ENCODE results near the gene FAM13A. TPM values are rescaled to one million over a fixed set of nuclear protein-coding genes. Genes with fewer than 3 reads are reported as not detected.

The FAM13A gene
- total and polyA plus RNA-seq, 2 of the 13 experiments (the other 11 are each of a cell fraction or from before 2014, with no cell fraction given) = 1.2 to 36.2 TPM

DNA sequence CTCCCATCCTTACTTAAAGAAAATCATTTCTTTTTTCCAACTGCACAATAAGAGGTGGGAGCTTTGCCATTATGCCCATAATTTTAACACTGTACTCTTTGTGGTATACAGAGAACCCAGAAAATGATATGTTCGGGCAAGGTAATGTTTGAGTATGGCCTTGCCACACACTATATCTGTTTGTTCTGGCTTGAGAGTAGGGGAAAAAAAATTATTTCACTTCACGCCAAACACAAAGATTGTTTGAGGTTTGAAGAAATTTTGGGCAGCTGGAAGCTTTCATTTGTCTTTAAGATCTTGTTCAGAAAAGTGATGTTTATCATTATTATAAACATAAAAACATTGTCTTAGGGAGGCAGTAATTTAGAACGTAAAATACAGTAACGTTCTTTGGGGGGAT lies 244.0 kb downstream of the FAM13A start:
- Histone ChIP-seq H4K20me1 (ENCODE audit: insufficient read depth, low read length) (peaks cover 36% of the 10 kb centered on the region; the same call in 1 of the 2 replicates), H3K4me2 (ENCODE audit: low read depth, low read length) (peak overlapping the region; percentile 9; the same call in 1 of the 2 replicates), H3K9ac (ENCODE audit: insufficient read depth, low read depth, low read length) (no peak overlapping the region), H3K27ac (ENCODE audit: extremely low read length, insufficient read depth, low read length) (no peak overlapping the region), H3K9me3 (ENCODE audit: low read length) (no peaks in the 10 kb centered on the region), H3K4me3 (replicated peaks in 1 of 3; ENCODE audit: insufficient read depth in 1 of 3, low read depth in 2 of 3, low read length in 3 of 3) (no peak overlapping the region), H3K4me1 (ENCODE audit: insufficient read depth, low read length) (peaks cover 97% of the 10 kb centered on the region), H3K27me3 (ENCODE audit: control insufficient read depth in 1 of 2, insufficient read depth in 2 of 2, low read length in 2 of 2) (no peaks in the 10 kb centered on the region), H3K36me3 (replicated peaks in 1 of 2; ENCODE audit: control insufficient read depth in 1 of 2, insufficient read depth in 2 of 2, low read length in 2 of 2) (no peaks in the 10 kb centered on the region), H2AFZ (ENCODE audit: low read length) (no peak overlapping the region), H3K79me2 (ENCODE audit: insufficient read depth, low read length) (peaks cover 90% of the 10 kb centered on the region)
- ChIA-PET POLR2A (no interaction called here), CTCF (ENCODE audit: low intra/inter-chr PET ratio, low total read pairs) (no interaction called here)
- TF ChIP-seq ZNF432 (CRISPR knock-in tag; IDR thresholded peaks at IDR 0.05; ENCODE audit: borderline replicate concordance) = no peak
- TF ChIP-seq SMAD9 (CRISPR knock-in tag; IDR thresholded peaks at IDR 0.05) = no peak
- TF ChIP-seq HMG20B (CRISPR knock-in tag; conservative IDR thresholded peaks at IDR 0.05) = no peak
- TF ChIP-seq STAG1 (CRISPR knock-in tag; IDR thresholded peaks at IDR 0.05) = no peak
- no peak for TF ChIP-seq MAFG (CRISPR knock-in tag; IDR thresholded peaks at IDR 0.05)
- TF ChIP-seq ZZZ3 (CRISPR knock-in tag; IDR thresholded peaks at IDR 0.05; ENCODE audit: borderline replicate concordance) = no peak
- DNase-seq (ENCODE audit: low spot score) (no peak), FAIRE-seq (no peak), ATAC-seq (no peak)
- intact Hi-C loops (cut with micrococcal nuclease; ENCODE audit: unreplicated experiment) = loop anchor here (5.0 kb wide), 2 partner anchors 61 to 276 kb away; no protein-coding TSS in a partner anchor
- in situ Hi-C loops (cut with HindIII; ENCODE audit: extremely low pct_ligation_motif_present, low pct_unique_long_range_greater_than_20kb) = loop anchor here (5.0 to 25.0 kb wide), 2 partner anchors 276 to 299 kb away; partner anchors contain the start of gene TIGD2
- 68% methylated on average over 4 of the region's 4 CpGs for WGBS (ENCODE audit: low lambda C conversion rate)
- no TSS peak for BruUV-seq (replicated peaks)

DNA sequence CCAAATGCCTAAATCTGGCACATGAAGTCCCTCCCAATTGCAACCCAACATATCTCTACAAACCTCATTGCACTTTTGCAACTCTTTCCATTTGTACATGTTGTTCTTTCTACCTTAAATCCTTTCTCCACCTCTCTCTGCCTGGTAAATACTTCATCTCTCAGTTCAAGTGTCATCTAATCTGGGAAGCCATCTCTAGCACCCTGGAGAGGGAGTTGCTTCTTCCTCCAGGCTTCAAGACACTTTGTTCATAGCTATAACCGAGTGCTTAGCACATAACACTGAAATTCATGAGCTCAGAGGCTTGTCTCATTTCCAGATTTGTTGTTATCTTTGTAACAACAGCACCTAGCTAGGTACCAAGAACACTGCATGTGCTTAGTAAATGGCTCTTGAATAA lies 244.6 kb downstream of the FAM13A start:
- Histone ChIP-seq H4K20me1 (ENCODE audit: insufficient read depth, low read length) (peaks cover 36% of the 10 kb centered on the region; the same call in 1 of the 2 replicates), H3K27me3 (ENCODE audit: control insufficient read depth in 1 of 2, insufficient read depth in 2 of 2, low read length in 2 of 2) (no peaks in the 10 kb centered on the region), H3K79me2 (ENCODE audit: insufficient read depth, low read length) (peaks cover 90% of the 10 kb centered on the region), H3K9ac (ENCODE audit: insufficient read depth, low read depth, low read length) (no peak overlapping the region), H2AFZ (ENCODE audit: low read length) (no peak overlapping the region), H3K9me3 (ENCODE audit: low read length) (no peaks in the 10 kb centered on the region), H3K27ac (ENCODE audit: extremely low read length, insufficient read depth, low read length) (no peak overlapping the region), H3K4me1 (ENCODE audit: insufficient read depth, low read length) (peaks cover 97% of the 10 kb centered on the region), H3K4me2 (ENCODE audit: low read depth, low read length) (peak overlapping the region; percentile 25; the same call in 1 of the 2 replicates), H3K4me3 (replicated peaks in 1 of 3; ENCODE audit: insufficient read depth in 1 of 3, low read depth in 2 of 3, low read length in 3 of 3) (no peak overlapping the region), H3K36me3 (replicated peaks in 1 of 2; ENCODE audit: control insufficient read depth in 1 of 2, insufficient read depth in 2 of 2, low read length in 2 of 2) (no peaks in the 10 kb centered on the region)
- POLR2A ChIA-PET = interaction anchor here (0.5 kb wide), 1 partner anchor 35 kb away, joined by 3 read pairs; no protein-coding TSS in a partner anchor
- CTCF ChIA-PET (ENCODE audit: low intra/inter-chr PET ratio, low total read pairs) = no interaction called here
- DNase-seq (ENCODE audit: low spot score) = no peak
- no peak for FAIRE-seq
- intact Hi-C loops (cut with micrococcal nuclease; ENCODE audit: unreplicated experiment) (loop anchor here (5.0 kb wide), 2 partner anchors 60 to 275 kb away; no protein-coding TSS in a partner anchor), in situ Hi-C loops (cut with HindIII; ENCODE audit: extremely low pct_ligation_motif_present, low pct_unique_long_range_greater_than_20kb) (loop anchor here (5.0 to 25.0 kb wide), 2 partner anchors 275 to 300 kb away; partner anchors contain the start of gene TIGD2)
- 65% methylated on average over 1 of the region's 1 CpG for WGBS (ENCODE audit: low lambda C conversion rate)
- BruUV-seq (replicated peaks) = no TSS peak
- TF ChIP-seq, protein P1, sequence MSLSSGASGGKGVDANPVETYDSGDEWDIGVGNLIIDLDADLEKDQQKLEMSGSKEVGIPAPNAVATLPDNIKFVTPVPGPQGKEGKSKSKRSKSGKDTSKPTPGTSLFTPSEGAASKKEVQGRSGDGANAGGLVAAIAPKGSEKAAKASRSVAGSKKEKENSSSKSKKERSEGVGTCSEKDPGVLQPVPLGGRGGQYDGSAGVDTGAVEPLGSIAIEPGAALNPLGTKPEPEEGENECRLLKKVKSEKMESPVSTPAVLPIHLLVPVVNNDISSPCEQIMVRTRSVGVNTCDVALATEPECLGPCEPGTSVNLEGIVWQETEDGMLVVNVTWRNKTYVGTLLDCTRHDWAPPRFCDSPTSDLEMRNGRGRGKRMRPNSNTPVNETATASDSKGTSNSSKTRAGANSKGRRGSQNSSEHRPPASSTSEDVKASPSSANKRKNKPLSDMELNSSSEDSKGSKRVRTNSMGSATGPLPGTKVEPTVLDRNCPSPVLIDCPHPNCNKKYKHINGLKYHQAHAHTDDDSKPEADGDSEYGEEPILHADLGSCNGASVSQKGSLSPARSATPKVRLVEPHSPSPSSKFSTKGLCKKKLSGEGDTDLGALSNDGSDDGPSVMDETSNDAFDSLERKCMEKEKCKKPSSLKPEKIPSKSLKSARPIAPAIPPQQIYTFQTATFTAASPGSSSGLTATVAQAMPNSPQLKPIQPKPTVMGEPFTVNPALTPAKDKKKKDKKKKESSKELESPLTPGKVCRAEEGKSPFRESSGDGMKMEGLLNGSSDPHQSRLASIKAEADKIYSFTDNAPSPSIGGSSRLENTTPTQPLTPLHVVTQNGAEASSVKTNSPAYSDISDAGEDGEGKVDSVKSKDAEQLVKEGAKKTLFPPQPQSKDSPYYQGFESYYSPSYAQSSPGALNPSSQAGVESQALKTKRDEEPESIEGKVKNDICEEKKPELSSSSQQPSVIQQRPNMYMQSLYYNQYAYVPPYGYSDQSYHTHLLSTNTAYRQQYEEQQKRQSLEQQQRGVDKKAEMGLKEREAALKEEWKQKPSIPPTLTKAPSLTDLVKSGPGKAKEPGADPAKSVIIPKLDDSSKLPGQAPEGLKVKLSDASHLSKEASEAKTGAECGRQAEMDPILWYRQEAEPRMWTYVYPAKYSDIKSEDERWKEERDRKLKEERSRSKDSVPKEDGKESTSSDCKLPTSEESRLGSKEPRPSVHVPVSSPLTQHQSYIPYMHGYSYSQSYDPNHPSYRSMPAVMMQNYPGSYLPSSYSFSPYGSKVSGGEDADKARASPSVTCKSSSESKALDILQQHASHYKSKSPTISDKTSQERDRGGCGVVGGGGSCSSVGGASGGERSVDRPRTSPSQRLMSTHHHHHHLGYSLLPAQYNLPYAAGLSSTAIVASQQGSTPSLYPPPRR (CRISPR knock-in tag; IDR thresholded peaks at IDR 0.05; ENCODE audit: borderline replicate concordance) = no peak
- TF ChIP-seq ZNF644 (CRISPR knock-in tag; IDR thresholded peaks at IDR 0.05; ENCODE audit: low read depth) (no peak), ARNTL (CRISPR knock-in tag; IDR thresholded peaks at IDR 0.05) (no peak), KLF6 (CRISPR knock-in tag; IDR thresholded peaks at IDR 0.05) (no peak), SRY (CRISPR knock-in tag; IDR thresholded peaks at IDR 0.05) (no peak), ETV5 (CRISPR knock-in tag; IDR thresholded peaks at IDR 0.05; ENCODE audit: borderline replicate concordance) (no peak)
- ATAC-seq = no peak
